Ascending aorta (tissue), 2 donors: ENCODE data around the gene TRIM26. TPM values are rescaled to one million over a fixed set of nuclear protein-coding genes. Genes with fewer than 3 reads are reported as not detected.

Experiments used
- DNase-seq, 2 donors: peaks; one replicate each; pipeline ENCODE4 v3.0.0-alpha.2; 2019; ENCODE audit warnings: low spot score in 2 of 2
- H3K27ac ChIP-seq, 2 donors: fragments of 200-600 bp; sonication (generic); one replicate each; pipeline ENCODE4 v1.5.1; 2016 to 2017; ENCODE audit warnings: mild to moderate bottlenecking in 1 of 2
- H3K27me3 ChIP-seq: fragments of 200-600 bp; sonication (generic); one replicate; pipeline ENCODE4 v1.5.1; 2017
- H3K36me3 ChIP-seq, 2 donors: fragments of 200-600 bp; sonication (generic); one replicate each; pipeline ENCODE4 v1.5.1; 2016
- H3K4me1 ChIP-seq, 2 donors: fragments of 200-600 bp; sonication (generic); one replicate each; pipeline ENCODE4 v1.5.1; 2016 to 2017; ENCODE audit warnings: mild to moderate bottlenecking in 1 of 2
- H3K4me3 ChIP-seq, 2 donors: fragments of 200-600 bp; sonication (generic); one replicate each; pipeline ENCODE4 v1.5.1; 2016 to 2017; ENCODE audit warnings: mild to moderate bottlenecking in 1 of 2
- H3K9me3 ChIP-seq, 2 donors: fragments of 200-600 bp; sonication (generic); one replicate each; pipeline ENCODE4 v1.5.1; 2016
- intact Hi-C: fragments of 100-400 bp; cut with DNase I; formaldehyde crosslinking; loops from one replicate; pipeline ENCODE4 v1.15.1; 2023
- total RNA-seq: library from RNA; depleted of rRNA; stranded (reverse); fragments of >200 nt; gene quantifications from one replicate; pipeline ENCODE4 v1.1.0, GENCODE V29; 2016
- TF ChIP-seq, protein P1 (sequence below), 3 experiments: fragments of 200-600 bp in 2 of 3; fragments of 450-650 bp in 1 of 3; sonication (generic) in 2 of 3; IDR thresholded peaks; one replicate each; pipeline ENCODE4 v1.5.1; 2016 to 2019; ENCODE audit warnings: antibody characterized with exemption in 3 of 3, mild to moderate bottlenecking in 1 of 3, moderate library complexity in 1 of 3

TRIM26 gene
- total RNA-seq, 1 donor from 2014 or later = 38.6 TPM

DNA sequence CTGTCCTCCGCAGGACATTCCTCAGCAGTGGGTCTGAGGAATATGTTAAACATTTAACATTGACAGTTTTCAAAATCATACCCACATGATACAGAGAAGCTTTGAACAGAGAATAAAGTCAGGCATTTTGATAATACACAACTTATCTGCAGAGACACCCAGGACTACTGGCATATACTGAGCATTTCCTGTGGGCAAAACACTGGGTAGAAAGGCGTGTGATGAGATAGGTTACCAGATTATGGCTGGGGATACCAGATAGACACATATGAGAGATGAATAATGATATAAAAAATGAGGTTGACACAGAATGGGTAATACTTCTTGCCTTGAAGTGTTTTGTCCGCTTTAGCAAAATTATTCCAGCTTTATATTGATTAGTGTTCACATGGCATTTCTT lies 31.4 kb upstream of the TRIM26 start:
- TF ChIP-seq, protein P1, sequence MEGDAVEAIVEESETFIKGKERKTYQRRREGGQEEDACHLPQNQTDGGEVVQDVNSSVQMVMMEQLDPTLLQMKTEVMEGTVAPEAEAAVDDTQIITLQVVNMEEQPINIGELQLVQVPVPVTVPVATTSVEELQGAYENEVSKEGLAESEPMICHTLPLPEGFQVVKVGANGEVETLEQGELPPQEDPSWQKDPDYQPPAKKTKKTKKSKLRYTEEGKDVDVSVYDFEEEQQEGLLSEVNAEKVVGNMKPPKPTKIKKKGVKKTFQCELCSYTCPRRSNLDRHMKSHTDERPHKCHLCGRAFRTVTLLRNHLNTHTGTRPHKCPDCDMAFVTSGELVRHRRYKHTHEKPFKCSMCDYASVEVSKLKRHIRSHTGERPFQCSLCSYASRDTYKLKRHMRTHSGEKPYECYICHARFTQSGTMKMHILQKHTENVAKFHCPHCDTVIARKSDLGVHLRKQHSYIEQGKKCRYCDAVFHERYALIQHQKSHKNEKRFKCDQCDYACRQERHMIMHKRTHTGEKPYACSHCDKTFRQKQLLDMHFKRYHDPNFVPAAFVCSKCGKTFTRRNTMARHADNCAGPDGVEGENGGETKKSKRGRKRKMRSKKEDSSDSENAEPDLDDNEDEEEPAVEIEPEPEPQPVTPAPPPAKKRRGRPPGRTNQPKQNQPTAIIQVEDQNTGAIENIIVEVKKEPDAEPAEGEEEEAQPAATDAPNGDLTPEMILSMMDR (IDR thresholded peaks at IDR 0.05) = no peak
- no peaks in the 10 kb centered on the region for H3K9me3 ChIP-seq

GRCh38 chr6:30238178-30238795 lies 25.1 kb upstream of the TRIM26 start:
- H3K4me1 ChIP-seq = no peaks in the 10 kb centered on the region
- no peaks in the 10 kb centered on the region for H3K36me3 ChIP-seq
- H3K27me3 ChIP-seq = no peaks in the 10 kb centered on the region
- no peaks in the 10 kb centered on the region for H3K9me3 ChIP-seq
- TF ChIP-seq, protein P1 (IDR thresholded peaks at IDR 0.05) = peak in 1 of 3 experiments; percentile 4
- intact Hi-C loops = no loop called here
- no peak for DNase-seq
- H3K4me3 ChIP-seq = no peak overlapping the region
- no peak overlapping the region for H3K27ac ChIP-seq

More for the DNA sequence above, 31.4 kb upstream of the TRIM26 start:
- Histone ChIP-seq H3K27me3 (no peaks in the 10 kb centered on the region), H3K4me3 (no peak overlapping the region), H3K4me1 (no peaks in the 10 kb centered on the region), H3K27ac (no peak overlapping the region), H3K36me3 (no peaks in the 10 kb centered on the region)
- intact Hi-C loops = no loop called here
- DNase-seq = no peak

DNA sequence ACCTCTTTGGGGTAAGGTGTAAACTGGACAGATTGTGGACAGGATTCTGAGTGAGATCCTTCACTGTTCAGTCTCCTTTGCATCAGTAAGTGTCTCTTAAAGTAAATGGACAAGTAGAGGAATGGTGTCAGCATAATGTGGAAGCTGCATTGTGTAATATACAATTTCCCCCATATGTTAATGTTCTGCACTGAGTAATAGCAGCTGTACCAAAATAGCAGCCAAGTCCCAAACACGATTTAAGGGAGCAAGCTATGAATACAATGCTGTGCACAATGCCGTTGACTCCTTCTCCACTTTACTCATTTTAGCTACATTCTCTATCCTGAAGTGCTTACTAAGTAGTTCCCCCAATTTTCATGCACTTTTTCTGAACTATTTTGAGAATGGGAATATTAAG lies 21.1 kb upstream of the TRIM26 start:
- H3K27me3 ChIP-seq = no peaks in the 10 kb centered on the region
- intact Hi-C loops = no loop called here
- H3K36me3 ChIP-seq = no peaks in the 10 kb centered on the region
- no peak overlapping the region for H3K27ac ChIP-seq
- H3K4me1 ChIP-seq = no peaks in the 10 kb centered on the region
- H3K4me3 ChIP-seq = no peak overlapping the region
- TF ChIP-seq, protein P1 (IDR thresholded peaks at IDR 0.05) = no peak
- no peaks in the 10 kb centered on the region for H3K9me3 ChIP-seq
- no peak for DNase-seq

DNA sequence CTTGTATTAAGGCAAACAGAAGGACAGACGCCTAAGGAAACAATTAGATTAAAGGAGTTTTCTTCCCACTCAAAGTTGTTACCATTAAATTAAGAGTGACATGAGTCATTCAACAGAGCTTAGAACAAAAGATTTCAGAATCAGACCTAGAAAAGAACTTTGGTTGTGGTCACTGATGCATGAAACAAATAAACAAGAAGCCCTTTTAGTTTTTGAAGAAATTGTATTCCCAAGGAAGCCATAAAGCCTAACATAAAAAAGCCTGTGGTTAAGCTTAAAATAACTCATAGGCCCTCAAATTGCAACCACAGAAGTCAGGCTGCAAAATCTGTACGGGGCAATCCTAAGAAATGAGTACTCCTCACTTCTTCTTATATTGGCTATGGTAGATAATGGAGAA lies 17.9 kb upstream of the TRIM26 start:
- Histone ChIP-seq H3K27me3 (no peaks in the 10 kb centered on the region), H3K9me3 (no peaks in the 10 kb centered on the region), H3K4me3 (no peak overlapping the region), H3K36me3 (no peaks in the 10 kb centered on the region), H3K4me1 (no peaks in the 10 kb centered on the region), H3K27ac (no peak overlapping the region)
- intact Hi-C loops = no loop called here
- TF ChIP-seq, protein P1 (IDR thresholded peaks at IDR 0.05) = no peak
- DNase-seq = no peak

- TF ChIP-seq, protein P1 (IDR thresholded peaks at IDR 0.05) = no peak
- no peak for DNase-seq
- Histone ChIP-seq H3K9me3 (no peaks in the 10 kb centered on the region), H3K27ac (no peak overlapping the region), H3K27me3 (no peaks in the 10 kb centered on the region), H3K36me3 (no peaks in the 10 kb centered on the region), H3K4me3 (no peak overlapping the region), H3K4me1 (no peaks in the 10 kb centered on the region)
- intact Hi-C loops = no loop called here
Observed at GRCh38 chr6:30227763-30228487, 14.7 kb upstream of the TRIM26 start.
